ENCODE results near the gene FOXRED2.

Gene FOXRED2

DNA sequence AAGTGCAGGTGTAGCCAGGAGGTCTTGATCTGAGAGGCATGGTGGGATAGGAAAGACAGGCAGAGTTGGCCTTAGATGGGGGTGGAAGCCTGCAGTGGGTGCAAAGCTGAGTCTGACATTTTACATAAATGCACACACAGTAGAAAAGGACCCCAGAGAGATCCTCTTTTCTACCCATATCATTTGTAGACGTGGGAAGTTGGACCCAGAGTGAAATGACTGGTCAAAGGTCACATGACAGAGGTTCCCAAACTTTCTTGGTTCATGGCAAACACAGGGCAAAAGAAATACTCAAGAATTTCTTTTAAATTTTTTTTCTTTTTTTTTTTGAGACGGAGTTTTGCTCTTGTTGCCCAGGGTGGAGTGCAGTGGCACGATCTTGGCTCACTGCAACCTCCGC is 6.2 kb upstream of the FOXRED2 start:
- DNase-seq: no peak

DNA sequence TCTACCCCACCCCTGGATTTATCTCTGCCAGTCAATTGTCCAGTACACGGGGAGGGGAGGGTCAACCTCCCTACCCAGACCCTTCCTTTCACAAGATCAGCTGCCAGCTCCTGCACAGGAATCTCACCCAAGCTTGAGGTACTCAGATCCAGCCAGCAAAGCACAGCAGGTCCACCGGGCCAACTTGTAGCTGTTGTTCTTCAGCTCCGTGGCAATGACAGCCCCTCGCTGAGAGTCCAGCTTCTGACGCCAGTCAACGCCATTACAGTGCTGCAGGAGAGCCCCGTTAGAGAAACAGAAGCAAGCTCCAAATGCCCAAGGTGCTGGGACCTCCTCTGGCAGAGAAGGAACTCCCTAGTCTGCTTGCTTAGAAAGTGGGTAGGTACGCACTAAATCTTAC is 5.5 kb upstream of the FOXRED2 start:
- no peak for DNase-seq

DNA sequence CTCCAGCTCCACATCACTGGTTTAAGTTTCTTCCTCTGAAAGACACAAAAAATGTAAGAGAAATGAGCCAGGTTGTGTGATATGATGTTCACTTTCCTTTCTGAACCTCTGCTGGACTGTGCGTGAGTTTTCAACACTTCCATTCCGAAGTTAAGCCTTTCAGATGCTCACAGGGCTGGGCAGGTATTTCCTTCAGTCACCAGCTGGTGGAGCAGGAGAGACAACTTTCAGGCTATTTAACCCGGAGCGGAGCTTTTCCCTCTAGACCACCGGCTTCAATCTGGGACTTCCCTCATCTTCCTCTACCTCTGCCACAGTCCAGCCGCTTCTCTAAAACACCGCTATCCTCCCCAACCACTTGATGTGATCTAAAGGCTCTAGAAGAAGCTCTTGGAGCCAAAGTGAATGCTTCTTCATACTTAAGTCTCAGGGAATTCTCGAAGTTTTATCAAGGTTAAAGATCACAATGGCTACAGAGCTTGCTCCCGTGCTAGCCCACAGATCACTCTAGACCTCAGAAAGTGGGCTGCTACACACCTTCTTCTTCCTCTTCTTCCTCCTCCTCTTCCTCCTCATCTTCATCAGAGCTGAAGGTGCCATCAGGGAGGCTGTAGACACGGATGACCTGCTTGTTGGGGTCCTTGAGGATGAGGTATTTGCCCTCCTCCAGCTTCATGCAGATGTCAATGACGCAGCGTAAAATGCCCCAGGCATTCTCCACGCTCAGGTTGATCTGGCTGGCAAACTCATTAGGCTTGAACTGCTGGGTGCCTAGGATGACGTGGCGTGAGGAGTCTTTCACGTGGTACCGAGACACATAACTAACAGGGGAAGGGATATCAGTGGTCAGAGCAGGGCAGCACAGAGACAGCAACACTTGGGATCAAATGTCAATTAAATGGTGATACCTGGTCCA is 4.4 kb upstream of the FOXRED2 start:
- peak; percentile 28 for DNase-seq

DNA sequence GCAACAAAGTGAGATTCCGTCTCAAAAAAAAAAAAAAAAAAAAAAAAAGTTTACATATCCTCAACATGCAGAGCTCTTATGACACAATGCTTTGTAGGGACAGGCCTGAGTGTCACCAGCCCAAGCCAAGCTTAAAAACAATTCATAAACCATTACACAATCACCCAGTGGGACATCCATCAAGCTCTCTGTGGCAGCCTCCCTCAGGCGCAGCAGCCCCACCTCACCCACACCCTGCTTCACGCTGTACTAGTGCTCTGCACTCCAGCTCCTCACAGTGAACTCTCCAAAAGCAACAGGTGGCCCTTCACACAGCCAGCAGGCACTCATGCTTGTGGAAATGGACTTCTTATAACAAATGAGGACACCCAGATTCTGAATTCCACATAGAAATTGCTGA is 3.5 kb upstream of the FOXRED2 start:
- DNase-seq: no peak

DNA sequence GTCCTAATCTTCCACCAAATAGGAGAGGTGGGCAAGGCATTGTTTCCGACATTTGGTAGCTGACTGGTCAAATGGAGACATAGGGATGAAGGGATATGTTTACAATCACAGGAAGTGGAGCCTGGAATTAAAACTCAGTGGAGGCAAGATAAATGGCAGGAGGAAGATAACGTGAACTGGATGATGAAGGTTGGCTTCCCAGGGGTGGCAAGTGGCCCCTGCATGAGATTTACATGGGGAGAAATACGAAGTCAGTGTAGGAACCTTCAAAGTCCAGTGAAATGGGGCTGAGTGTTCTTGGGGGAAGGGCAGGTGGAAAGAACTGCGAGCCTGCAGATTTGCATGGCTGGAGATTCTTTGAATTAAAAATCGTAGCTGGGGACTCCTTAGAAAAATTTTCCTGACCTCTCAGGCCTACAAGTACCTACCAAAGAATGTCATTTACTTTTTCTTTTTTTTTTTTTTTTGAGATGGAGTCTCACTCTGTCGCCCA is 724 bp upstream of the FOXRED2 start:
- DNase-seq: no peak

DNA sequence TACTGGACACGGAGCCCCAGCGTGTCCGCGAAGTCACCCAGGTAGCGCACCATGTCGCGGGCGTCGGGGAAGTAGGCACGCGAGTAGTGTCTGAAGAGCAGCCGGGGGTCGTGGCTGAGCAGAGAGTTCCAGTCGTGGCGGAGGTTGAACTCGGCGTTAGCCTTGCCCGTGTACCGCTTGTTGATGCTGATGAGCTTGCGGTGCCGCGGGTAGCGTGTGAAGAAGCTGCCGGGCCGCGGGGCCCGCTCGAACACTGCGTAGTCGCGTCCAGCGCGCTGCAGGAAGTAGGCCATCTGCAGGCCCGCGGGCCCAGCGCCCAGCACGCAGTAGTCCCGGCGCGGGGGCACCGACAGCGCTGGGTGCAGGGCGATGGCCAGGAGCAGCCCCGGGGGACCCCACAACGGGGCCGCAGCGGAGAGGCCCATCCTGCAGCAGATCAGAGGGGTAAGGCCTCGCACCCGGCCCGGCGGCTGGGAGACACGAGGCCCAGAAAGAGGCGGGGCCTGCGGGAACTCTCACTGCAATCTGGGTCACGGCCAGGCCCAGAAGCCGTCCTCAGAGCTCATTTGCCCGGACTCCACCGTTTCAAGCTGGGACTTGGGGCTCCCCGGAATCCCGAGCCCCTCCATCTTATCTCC is 723 bp downstream of the FOXRED2 start:
- DNase-seq: no peak

DNA sequence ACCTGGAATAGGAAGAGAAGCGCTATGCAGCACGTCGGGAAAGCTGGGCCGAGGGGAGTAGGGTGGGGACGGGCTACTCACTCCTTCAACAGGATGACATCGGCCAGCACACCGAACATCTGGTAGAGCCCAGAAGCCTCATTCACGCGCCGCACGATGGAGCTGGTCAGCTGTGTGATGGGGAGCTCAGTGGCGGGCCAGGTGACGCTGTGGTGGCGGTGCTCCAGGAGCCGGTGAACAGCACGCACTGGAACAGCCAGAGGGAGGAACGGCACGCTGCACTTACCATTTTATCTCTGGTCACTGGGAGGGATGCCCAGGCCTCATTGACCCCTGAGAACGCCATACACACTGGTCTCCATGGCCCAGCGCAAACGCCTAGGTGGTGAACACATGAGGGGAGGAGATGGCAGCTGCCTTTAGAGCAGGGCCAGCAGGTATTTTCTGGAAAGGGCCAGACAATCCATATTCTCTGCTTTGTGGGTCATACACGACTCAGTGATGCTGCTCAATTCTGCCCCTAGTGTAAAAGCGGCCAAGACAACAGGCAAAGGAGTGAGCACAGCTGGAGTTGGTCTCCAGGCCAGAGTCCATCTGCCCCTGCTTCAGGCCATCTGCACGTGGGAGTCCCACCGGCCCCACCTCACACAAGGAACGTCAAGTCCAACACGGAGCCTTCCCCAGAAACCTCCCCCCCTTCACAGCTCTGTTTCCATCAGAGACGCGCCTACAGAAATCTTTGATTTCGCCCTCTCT is 8.8 kb downstream of the FOXRED2 start:
- DNase-seq: no peak

DNA sequence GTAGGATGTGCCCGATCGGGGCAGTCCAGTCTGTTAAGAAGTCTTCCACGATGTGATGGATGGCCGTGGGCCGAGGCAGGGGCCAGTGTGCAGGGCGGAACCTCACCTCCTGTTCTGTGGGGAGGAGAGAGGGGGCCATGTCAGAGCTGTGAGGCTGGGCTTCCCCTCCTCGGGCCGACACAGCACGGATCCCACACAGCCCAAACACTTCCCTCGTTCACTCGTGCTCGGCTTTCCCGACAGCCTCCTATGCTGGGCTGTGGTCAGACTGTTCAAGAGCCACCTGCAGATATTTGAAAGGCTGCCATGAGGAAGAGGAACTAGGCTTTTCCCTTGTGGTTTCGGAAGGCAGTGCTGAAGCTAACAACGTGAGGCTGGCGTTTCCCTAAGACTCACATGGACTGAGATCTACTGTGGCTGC is 13.1 kb downstream of the FOXRED2 start:
- DNase-seq: no peak

DNA sequence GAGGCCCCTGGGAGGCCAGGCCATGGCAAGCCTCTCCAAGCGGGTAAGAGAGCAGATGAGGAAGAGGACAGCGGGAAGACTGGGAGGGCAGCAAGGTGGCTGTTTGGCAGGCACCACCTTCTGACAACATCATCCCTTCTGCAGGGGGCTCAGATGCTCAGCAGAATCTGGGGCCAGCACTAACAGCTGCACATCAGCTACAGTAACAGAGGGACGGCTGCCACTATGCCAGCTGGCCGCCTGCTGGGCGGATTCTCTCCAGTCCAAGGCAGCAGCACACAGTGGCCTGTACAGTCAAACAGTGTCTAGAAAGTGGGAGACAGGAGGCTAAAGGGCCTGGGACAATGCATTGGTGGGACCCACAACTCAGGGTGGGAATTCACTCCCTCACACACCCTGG is 14.7 kb downstream of the FOXRED2 start:
- DNase-seq: no peak

DNA sequence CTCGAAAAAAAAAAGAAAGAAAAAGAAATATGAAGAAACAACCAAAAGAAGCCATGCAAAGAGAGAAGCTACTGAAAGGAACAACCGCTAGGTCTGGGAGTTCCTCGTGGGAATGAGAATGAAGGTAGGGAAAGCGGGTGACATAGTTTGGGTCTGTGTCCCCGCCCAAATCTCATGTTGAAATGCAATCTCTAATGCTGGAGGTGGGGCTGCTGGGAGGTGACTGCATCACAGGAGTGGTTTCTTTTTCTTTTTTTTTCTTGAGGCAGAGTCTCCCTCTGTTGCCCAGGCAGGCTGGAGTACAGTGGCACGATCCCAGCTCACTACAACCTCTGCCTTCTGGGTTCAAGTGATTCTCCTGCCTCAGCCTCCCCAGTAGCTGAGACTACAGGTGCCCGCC is 15.7 kb downstream of the FOXRED2 start:
- DNase-seq: no peak

DNA sequence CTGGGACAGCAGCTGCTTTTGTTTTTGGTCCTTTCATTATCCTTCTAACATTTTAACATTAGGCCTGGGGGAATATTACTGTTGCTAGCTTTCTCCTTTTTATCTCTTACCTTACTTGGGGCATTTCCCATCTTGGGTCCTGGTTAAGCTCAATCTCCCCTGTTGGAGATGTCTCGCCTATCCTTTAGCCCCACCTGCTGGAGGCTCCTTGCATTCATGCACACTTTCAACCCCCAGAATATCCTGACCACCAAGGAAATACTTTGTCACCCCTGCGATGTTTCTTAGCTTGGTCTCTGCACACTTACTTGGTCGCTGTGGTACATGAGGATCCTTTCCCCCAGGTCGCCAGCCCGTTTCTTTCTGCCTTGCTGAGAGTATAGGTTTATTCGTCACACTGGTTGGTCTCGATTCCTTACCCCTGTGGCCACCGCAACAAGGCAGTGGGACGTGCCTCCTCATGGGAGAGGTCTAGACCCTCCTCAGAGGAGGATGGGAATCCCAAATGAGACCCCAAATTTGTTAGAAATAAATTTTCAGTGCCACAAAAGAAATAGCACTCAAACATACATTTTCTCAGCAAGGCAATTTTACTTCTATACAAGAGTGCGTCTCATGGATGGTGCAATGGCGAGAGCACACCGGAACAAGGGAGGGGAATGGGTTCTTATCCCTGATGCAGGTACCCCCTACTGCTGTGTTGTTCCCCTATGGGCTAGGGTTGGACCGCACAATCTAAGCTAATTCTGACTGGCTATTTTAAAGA is 20.0 kb downstream of the FOXRED2 start:
- peak; percentile 58 for DNase-seq

DNA sequence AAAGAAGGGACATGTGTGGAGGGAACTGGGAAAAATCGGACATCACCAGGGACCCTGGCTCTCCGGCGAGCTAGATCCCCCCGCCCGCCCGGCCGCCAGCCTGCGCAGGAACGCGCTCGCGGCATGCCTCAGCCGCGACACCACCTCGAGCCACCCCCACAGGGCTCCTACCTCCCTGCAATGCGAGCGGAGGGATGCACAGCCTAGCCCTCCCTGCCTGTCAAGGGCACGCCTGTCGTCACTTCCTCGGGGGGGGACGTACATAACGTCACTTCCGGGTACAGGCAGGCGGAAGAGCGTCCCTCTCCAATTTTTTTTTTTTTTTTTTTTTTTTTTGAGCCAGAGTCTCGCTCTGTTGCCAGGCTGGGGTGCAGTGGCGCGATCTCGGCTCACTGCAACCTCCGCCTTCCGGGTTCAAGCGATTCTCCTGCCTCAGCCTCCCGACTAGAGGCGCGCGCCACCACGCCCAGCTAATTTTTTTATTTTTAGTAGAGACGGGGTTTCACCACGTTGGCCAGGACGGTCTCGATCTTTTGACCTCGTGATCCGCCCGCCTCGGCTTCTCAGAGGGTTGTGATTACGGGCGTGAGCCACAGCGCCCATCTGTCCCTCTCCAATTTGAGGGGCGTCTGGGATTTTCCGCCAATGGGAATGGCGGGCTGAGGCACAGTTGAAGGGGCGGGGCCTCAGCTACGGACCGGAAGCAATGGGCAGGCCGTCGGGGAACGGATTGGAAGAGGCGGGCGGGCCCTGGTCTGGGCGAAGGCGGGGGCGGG is 25.3 kb downstream of the FOXRED2 start, which contains the start of gene TXN2:
Gene TXN2 (minus strand): TSS at position 248 of the 776 bp plus-strand sequence. CDS start 803 bp downstream, outside the sequence.
- peak; percentile 95 for DNase-seq

DNA sequence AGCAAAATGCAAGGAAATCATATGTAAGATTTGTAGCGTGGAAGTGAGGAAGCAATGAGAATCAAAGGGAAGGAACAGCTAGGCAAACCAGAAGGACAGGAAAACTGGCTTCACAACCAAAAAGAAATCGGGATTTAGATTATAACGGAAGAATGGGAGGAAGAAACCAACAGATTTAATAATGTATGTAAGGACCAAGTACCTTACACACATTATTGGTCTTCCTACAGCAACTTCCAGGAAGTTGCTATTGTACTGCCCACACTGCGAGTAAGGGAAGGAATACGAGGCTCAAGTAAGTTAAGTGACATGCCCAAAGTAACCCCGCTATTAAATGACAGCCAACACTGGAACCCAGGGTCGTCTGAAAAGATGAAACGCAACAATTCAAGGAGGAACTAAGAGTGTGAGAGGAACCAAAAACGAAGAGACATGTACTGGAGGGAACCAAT is 25.9 kb downstream of the FOXRED2 start:
- DNase-seq: no peak

DNA sequence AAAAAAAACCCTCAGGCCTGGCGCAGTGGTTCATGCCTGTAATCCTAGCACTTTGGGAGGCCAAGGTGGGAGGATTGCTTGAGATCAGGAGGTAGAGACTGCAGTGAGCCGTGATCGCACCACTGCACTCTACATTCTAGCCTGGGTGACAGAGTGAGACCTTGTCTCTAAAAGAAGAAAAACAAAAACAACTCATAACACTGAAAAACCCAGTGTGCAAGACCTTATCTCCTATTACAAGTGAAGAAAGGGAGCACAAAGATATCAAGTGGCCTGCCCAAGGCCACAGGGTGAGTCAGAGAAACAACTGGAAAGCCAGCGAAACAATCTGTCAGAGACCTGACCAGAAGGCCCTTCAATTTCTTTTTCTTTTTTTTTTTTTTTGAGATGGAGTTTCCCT is 27.9 kb downstream of the FOXRED2 start:
- DNase-seq: no peak

DNA sequence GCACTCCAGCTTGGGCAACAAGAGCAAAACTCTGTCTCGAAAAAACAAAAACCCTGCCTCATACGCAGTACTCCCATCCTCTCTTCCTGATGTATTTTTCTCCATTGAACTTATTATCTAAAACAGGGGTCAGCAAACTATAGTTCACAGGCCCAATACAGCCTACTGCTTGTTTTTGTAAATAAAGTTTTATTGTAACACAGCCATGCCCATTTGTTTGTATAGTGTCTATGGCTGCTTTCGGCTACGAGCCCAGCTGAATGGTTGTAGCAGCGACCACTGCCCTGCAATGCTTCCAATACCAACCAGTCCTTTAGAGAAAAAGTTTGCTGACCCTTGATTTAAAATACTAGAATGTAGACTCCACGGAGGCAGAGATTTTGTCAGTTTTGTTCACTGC is 31.5 kb downstream of the FOXRED2 start:
- no peak for DNase-seq

DNA sequence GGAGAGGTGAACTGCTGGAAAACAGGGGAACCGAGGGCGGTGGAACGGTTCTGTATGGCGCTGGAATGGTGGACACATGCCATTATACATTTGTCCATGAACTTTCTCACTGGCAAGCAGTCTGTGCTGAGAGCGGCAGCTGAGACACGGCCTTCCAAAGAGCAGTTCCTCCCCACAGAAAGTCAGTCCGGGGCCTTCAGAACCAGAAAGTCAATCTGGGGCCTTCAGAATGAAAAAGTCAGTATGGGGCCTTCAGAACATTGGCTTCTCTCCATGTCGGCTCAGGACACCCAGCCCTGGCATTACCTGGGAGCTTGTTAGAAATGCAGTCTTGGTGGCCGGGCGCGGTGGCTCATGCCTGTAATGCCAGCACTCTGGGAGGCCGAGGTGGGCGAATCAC is 34.2 kb downstream of the FOXRED2 start:
- no peak for DNase-seq

DNA sequence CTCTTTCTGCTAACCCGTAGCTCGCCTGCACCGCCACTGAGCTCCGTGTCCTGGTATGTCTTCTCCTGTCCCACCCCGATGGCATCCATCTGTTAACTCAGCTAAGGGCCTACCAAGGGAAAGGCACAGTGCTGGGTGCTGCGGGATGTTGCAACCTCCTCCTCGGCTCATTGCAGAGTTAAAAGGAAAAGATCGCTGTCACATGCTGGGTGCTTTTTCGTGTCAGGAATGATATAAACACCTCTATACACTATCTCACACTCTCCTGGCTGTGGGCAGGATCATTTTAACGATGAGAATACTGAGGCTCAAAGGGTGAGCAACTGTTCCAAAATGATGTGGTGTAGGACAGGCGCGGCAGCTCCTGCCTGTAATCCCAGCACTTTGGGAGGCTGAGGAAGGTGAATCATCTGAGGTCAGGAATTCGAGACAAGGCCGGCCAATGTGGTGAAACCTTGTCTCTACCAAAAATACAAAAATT is 35.5 kb downstream of the FOXRED2 start:
- DNase-seq: no peak

DNA sequence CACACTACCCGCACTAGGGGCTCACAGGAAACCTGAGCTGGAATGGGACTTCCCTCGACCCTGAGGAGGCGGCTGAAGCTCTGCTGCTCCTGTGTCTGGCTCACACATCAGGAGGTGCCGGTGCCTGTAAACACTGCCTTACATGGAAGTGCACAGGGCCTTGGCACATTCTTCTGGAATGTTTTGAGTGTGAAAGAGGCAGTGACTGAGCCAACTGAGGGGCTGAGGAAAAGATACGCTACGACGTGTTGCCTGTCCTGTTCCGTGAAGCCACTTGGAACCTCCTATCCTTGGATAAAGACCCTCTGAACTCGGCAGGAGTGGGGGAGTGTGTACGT is 35.9 kb downstream of the FOXRED2 start:
- DNase-seq: no peak

DNA sequence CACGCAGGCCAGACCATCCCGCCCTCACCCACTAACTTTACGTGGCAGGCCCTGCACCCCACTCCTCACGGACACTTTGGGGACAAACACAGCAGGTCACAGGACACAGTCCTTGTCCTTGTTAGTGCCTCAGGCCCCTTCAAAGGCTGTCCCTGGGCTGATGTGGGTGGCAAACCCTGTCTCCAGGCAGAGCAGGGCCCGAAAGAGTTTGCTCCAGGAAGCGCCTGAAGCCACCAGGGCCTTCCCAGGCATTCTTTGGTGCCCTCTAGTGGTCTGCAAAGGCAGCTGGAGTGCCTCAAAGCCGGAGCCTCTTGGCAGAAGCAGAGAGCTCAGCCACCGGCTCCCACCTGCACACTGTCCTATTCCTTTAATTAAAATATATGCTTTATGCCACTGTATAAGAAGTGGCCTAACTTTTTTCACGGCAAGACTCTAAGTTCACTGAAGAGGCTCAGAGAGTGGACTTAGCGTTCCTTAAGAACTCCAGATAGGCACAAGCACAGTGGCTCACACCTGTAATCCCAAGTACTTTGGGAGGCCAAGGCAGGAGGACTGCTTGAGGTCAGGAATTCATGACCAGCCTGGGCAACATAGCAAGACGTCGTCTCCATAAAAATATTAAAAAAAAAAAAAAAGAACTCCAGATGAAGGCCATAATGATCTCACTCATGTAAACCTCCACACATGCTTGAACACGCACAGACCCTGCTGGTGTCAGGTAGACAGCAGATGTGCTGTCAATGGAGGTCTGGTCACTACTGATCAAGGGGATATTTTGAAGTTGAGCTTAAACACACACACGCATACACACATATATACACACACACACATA is 36.5 kb downstream of the FOXRED2 start:
- DNase-seq: peak; percentile 90

DNA sequence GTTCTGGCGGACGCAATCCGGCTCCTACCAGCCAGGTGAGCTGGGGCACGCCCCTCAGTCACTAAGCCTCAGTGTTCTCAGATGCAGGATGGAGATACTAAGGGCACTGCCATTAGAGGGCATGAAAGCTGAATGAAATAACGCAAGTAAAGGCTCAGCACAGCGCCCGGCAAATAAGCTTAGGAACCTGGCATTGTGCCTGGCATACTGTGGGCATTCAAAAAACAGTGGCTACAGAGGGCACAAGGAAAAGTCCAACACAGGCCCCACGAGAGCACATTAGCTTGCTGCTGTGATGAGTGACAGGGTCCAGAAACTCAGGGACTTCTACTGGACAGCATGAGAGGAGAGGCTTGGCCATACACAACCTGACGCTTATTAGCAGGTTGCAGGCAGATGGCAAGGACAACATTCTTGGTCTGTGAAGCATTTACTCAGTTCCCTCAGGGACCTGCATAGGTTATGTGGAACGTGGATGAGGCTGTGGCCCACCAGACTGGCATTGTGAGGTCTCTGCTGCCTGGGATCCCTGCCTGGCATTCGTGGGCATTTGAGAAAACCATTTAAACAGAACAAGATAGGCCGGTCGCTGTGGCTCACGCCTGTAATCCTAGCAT is 37.6 kb downstream of the FOXRED2 start:
- DNase-seq: no peak
